TTC549 (cell line): ENCODE measurements around the gene TRAPPC10.

Experiments
- FAIRE-seq: peaks from 2 replicates; lab custom pipeline; 2012; peaks lifted over from hg19 to GRCh38; lab: Jason Lieb, UNC

Gene TRAPPC10

GRCh38 chr21:44070391-44070790 is 58.3 kb downstream of the TRAPPC10 start:
- no peak for FAIRE-seq

- FAIRE-seq = no peak
Measured at GRCh38 chr21:44071359-44072104, 59.4 kb downstream of the TRAPPC10 start.

- no peak for FAIRE-seq
Measured at GRCh38 chr21:44072111-44072510, 60.0 kb downstream of the TRAPPC10 start.

DNA sequence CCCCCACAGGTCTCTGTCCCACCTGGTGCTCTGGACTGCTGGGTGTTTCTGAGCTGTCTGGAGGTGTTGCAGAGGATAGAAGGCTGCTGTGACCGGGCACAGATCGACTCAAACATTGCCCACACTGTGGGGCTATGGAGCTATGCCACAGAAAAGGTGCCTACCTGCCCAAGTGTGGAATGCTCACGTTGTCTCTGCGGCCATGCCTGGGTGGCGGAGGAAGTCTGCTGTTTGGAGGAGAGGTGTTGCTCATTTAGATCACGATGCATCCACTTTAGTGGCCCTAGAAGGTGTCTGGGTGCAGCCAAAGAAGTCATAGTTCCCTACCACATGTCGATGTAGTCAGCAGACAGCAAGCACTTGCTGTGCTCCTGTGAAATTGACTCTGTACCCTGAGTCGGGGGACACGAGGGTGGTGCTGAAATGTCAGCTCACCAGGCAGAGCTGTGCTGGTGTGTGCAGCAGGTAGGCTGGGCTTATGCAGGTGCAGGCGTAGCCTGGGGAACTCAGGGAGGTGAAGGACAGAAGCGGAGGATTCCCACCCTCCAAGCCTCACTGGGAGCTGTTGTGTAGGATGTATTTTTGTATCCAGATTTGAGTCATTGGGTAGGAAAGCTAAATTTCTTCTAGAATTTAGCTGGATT is 62.3 kb downstream of the TRAPPC10 start:
- FAIRE-seq = no peak

- FAIRE-seq = no peak
Measured at GRCh38 chr21:44076316-44076715, 64.2 kb downstream of the TRAPPC10 start.

GRCh38 chr21:44078411-44078981 is 66.4 kb downstream of the TRAPPC10 start:
- no peak for FAIRE-seq

DNA sequence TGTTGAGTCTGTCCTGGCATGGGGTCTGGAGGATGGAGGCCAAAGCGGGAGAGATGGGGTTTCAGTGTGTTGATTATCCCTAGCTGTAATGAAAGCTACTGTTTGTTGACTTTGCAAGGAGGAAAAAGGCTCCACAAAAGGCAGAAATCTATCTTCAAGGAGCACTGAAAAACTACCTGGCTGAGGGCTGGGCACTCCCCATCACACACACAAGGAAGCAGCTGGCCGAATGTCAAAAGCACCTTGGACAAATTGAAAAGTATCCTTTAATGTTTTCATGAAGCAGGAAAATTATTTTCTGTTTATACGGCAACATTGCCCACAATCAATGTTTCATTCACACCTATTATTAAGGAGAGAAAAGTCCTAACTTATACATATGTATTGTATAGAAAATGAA is 67.3 kb downstream of the TRAPPC10 start:
- no peak for FAIRE-seq

- FAIRE-seq = no peak
Measured at GRCh38 chr21:44079846-44080245, 67.7 kb downstream of the TRAPPC10 start.

DNA sequence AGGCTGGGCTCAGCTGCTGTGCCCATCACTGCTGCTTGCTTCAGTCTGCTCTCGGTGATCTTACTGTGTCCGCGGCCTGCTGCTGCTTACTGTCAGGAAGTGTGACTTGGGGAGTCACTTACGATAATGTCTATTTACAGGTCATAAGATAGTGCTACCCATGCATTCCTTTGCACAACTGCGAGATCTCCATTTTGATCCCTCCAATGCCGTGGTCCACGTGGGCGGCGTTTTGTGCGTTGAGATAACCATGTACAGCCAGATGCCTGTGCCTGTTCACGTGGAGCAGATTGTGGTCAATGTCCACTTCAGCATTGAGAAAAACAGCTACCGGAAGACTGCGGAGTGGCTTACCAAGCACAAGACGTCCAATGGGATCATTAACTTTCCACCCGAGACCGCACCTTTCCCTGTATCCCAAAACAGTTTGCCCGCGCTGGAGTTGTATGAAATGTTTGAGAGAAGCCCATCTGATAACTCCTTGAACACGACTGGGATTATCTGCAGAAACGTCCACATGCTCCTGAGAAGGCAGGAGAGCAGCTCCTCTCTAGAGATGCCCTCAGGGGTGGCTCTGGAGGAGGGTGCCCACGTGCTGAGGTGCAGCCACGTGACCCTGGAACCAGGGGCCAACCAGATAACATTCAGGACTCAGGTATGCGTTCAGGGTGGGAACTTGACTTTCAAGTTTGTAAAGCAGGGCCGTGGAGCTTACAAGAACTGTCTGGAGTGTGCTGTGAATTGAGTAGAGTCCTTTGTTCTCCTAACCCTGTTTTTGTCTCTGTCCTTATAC is 70.7 kb downstream of the TRAPPC10 start:
- no peak for FAIRE-seq

DNA sequence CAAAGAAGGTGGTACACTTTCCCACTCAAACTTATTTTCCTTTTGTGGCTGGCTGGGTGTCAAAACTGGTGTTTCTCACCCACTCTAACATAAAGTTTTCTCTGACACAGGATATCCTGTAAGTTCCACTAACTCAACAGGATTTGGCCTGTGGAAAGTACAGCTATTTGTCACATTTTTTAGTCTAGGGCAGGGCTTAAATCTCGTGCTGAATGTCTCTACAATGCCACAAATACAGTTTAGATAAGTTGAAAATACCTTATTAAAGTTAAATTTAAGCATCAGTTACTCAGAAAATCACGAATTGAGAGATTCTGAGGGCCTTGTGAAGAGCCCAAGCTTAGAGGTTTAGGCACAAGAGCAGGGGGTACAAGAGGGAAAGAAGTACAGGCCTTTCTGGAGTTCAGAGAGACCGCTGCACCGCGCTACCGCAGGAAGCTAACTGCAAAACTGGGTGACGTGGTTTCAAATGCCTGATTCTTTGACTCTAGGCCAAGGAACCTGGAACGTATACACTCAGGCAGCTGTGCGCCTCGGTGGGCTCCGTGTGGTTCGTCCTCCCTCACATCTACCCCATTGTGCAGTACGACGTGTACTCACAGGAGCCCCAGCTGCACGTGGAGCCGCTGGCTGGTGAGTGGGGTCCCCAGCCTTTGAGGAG is 71.7 kb downstream of the TRAPPC10 start:
- no peak for FAIRE-seq

DNA sequence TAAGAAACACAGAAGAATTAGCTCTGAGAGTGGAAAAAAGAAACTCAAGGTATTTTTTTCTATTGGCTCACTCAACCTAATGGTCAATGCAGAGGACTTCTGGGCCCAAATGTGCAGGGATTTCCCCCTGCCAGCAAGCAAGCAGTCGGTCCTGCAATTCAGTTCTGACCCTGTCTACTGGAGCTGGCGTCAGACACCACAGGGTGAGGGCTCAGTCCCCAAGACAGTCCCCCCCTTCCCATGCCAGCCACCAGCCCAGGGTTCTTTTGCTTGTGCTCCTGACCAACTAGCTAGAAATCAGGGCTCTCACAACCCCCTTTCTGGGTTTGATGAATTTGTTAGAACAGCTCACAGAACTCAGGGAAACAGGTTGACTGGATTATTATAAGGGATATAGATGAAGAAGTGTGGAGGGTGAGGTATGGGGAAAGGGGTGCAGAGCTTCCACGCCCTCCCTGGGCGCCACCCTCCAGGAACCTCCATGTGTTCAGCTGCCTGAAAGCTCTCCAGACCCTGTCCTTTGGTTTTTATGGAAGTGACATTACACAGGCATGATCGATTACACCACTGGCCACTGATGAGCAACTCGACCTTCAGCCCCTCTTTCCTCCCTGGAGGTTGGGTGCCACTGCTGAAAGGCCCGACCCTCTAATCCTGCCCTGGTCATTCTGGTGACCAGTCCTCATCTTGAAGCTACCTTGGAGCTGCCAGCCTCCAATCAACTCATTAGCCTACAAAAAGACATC is 72.6 kb downstream of the TRAPPC10 start:
- no peak for FAIRE-seq

GRCh38 chr21:44085491-44086321 is 73.6 kb downstream of the TRAPPC10 start:
- no peak for FAIRE-seq

GRCh38 chr21:44086636-44087425 is 74.7 kb downstream of the TRAPPC10 start:
- no peak for FAIRE-seq

- no peak for FAIRE-seq
Measured at GRCh38 chr21:44087426-44088400, 75.6 kb downstream of the TRAPPC10 start.

DNA sequence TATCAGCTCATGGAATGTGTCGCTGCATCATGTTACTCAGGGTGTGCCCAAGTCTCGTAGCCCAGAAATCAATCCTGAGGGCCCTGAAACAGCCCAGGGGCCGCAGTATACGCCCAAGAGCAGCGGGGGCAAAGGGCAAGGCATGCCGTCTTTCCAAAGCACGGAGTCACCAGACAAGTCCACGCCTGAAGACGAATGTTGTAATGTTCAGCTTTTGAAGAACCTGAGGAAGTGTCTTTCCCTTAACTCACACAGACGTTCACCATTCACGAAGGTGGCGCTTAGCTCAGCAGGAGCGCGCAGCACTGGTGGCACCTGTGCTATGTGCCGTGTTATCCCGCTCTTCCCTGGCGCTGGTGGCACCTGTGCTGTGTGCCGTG is 76.3 kb downstream of the TRAPPC10 start:
- FAIRE-seq = no peak

DNA sequence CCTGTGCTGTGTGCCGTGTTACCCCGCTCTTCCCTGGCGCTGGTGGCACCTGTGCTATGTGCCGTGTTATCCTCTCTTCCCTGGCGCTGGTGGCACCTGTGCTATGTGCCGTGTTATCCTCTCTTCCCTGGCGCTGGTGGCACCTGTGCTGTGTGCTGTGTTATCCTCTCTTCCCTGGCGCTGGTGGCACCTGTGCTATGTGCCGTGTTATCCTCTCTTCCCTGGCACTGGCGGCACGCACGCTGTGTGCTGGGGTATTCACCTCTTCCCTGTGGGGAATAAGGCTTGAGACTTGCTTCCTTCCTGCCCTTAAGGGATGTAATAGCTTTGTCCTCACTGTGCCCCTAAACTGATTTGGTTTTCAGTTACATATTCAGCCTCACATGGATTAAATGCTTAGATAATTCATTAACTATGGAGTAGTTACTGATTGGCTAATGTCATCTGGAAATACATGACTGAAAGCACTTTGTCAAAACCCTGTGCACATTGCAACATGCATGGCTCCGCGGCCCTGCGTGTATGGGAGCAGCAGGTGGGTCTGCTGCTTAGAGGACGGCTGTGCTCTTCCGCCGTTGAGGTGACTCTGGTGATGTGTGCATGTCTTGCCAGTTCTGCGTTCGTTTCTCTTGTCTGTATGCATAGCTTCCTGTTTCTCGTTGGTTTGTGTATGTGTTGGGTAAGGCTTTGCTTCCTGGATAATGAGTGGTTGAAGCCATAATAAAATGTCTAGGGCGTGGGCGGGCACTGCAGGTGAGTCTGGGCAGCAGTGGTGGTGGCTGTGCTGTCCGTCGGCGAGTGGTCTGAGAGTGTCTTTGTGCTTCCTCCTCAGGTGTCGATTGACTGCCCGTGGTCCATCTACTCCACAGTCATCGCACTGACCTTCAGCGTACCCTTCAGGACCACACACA is 77.1 kb downstream of the TRAPPC10 start:
- FAIRE-seq = no peak

DNA sequence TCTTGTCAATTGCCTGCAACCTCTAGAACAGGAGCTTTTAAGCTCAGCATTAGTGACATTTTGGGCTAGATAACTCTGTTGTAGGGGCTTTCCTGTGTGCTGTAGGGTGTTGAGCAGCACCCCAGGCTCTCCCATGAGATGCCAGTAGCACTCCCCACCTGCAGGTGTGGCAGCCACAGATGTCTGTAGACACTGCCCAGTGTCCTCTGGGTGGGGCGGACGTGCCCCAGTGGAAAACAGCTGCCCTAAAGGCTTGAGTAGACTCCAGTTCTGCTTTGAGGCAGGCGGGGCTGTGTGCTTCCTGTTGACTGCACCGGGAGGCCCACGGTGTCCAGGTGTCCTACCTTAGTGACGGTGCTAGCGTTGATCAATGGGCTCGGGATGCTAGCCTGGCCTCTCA is 78.2 kb downstream of the TRAPPC10 start:
- no peak for FAIRE-seq

GRCh38 chr21:44092211-44092610 is 80.1 kb downstream of the TRAPPC10 start:
- FAIRE-seq = no peak
